ENCODE measurements around the gene ZNF609. TPM values are rescaled to one million over a fixed set of nuclear protein-coding genes. Genes with fewer than 3 reads are reported as not detected.
A peak's percentile ranks its signal among the peaks of the same experiment; 100 is the strongest.

Gene ZNF609
- total RNA-seq, 1 donor from 2014 or later = 41.2 TPM

- peak; percentile 5 for DNase-seq (ENCODE audit: low spot score)
- H3K27ac Mint-ChIP-seq (ENCODE audit: unreplicated experiment) = peak overlapping the region; percentile 74
- TF ChIP-seq CTCF (IDR thresholded peaks at IDR 0.05; ENCODE audit: unreplicated experiment) = peak; percentile 35
- no peak overlapping the region for H3K4me3 Mint-ChIP-seq (ENCODE audit: unreplicated experiment)
- peaks cover 23% of the 10 kb centered on the region for H3K4me1 Mint-ChIP-seq (ENCODE audit: unreplicated experiment)
- H3K9me3 Mint-ChIP-seq (ENCODE audit: unreplicated experiment) = no peaks in the 10 kb centered on the region
- peaks cover 10% of the 10 kb centered on the region for H3K36me3 Mint-ChIP-seq (ENCODE audit: low read depth, unreplicated experiment)
- H3K27me3 Mint-ChIP-seq (ENCODE audit: unreplicated experiment) = no peaks in the 10 kb centered on the region
These were observed 33.4 kb upstream of the ZNF609 start for GRCh38 chr15:64426845-64427465.

- no peak for DNase-seq (ENCODE audit: low spot score)
- no peaks in the 10 kb centered on the region for H3K9me3 Mint-ChIP-seq (ENCODE audit: unreplicated experiment)
- H3K4me1 Mint-ChIP-seq (ENCODE audit: unreplicated experiment) = peaks cover 23% of the 10 kb centered on the region
- peak overlapping the region; percentile 88 for H3K27ac Mint-ChIP-seq (ENCODE audit: unreplicated experiment)
- TF ChIP-seq CTCF (IDR thresholded peaks at IDR 0.05; ENCODE audit: unreplicated experiment) = no peak
- peaks cover 17% of the 10 kb centered on the region for H3K36me3 Mint-ChIP-seq (ENCODE audit: low read depth, unreplicated experiment)
- H3K27me3 Mint-ChIP-seq (ENCODE audit: unreplicated experiment) = no peaks in the 10 kb centered on the region
- no peak overlapping the region for H3K4me3 Mint-ChIP-seq (ENCODE audit: unreplicated experiment)
These were observed 30.9 kb upstream of the ZNF609 start for GRCh38 chr15:64429448-64429847.

- H3K4me3 Mint-ChIP-seq (ENCODE audit: unreplicated experiment) = peak overlapping the region; percentile 1
- TF ChIP-seq CTCF (IDR thresholded peaks at IDR 0.05; ENCODE audit: unreplicated experiment) = no peak
- peaks cover 18% of the 10 kb centered on the region for H3K36me3 Mint-ChIP-seq (ENCODE audit: low read depth, unreplicated experiment)
- H3K4me1 Mint-ChIP-seq (ENCODE audit: unreplicated experiment) = peaks cover 23% of the 10 kb centered on the region
- no peak for DNase-seq (ENCODE audit: low spot score)
- no peaks in the 10 kb centered on the region for H3K9me3 Mint-ChIP-seq (ENCODE audit: unreplicated experiment)
- H3K27me3 Mint-ChIP-seq (ENCODE audit: unreplicated experiment) = no peaks in the 10 kb centered on the region
- H3K27ac Mint-ChIP-seq (ENCODE audit: unreplicated experiment) = peak overlapping the region; percentile 88
These were observed 30.2 kb upstream of the ZNF609 start for GRCh38 chr15:64430000-64430735.

- peaks cover 21% of the 10 kb centered on the region for H3K36me3 Mint-ChIP-seq (ENCODE audit: low read depth, unreplicated experiment)
- H3K9me3 Mint-ChIP-seq (ENCODE audit: unreplicated experiment) = no peaks in the 10 kb centered on the region
- DNase-seq (ENCODE audit: low spot score) = no peak
- no peak for TF ChIP-seq CTCF (IDR thresholded peaks at IDR 0.05; ENCODE audit: unreplicated experiment)
- no peak overlapping the region for H3K4me3 Mint-ChIP-seq (ENCODE audit: unreplicated experiment)
- no peak overlapping the region for H3K27ac Mint-ChIP-seq (ENCODE audit: unreplicated experiment)
- H3K4me1 Mint-ChIP-seq (ENCODE audit: unreplicated experiment) = peaks cover 7% of the 10 kb centered on the region
- H3K27me3 Mint-ChIP-seq (ENCODE audit: unreplicated experiment) = no peaks in the 10 kb centered on the region
These were observed 22.4 kb upstream of the ZNF609 start for GRCh38 chr15:64437982-64438381.

All from endothelial cell (in vitro differentiated cells).